ENCODE measurements around the gene DNAJB4. TPM values are rescaled to one million over a fixed set of nuclear protein-coding genes. Genes with fewer than 3 reads are reported as not detected.
"Not testable (repeated sequence)": the region's sequence is repeated elsewhere in the genome, so short reads cannot be mapped to it uniquely, and the experiment has no call there.

Gene DNAJB4
- total RNA-seq, 2 donors from 2014 or later, result 20.2 to 24.1 TPM

DNA sequence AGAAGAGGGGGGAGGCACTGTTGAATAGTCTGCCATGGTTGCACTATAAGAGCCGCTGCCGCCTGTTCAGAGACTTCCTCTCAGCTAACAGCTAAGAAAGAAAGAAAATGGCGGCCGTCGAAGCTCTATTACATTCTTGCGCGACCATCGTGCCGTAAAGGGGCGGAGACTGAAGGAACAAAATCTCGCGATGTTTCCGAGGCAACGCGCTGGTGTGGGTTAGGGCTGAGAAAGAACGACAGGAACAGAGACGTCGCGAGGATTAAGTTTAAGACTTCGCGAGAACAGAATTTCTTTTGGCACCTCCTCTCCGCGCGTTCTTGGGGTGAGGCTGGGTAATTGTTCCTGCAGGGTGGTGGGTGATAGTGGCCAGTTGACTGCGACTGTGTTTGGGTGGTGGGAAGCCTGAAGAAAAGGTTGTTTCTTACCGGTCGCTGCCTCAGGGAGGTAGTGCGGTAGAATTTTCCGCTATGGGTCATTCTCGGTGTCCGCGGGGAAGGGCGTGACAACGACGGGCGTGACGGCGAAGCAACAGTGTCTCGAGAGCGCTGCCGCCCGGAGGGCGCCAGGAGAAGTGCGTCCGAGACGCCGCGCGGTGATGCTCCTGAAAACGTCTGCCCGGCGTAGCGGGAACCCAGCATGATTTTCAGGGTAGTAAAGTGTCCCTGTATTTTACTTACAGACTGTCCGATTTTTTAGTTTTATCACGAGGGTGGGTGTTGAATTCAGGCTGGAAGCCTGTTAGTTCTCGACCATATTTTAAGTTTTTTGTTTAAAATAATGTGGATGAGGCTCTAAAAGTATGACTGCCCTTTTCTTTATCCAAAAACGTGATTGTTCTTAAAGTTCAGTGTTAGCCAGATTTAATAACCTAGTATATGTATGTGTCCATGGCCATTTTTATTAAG lies 25.5 kb upstream of the DNAJB4 start, which contains the start of gene FUBP1:
Gene FUBP1, minus strand, starts transcription at position 104 of the 908 bp plus-strand sequence. Its CDS starts 68 bp downstream, at position 36.
- H3K36me3 ChIP-seq (replicated peaks in 1 of 2; ENCODE audit: insufficient read depth in 1 of 2, low read depth in 2 of 2), result no peaks in the 10 kb centered on the region
- H3K4me3 ChIP-seq, result peak within 1 kb of the TSS; percentile 54 to 83
- H3K27ac ChIP-seq, result peak within 1 kb of the TSS; percentile 95 to 99 (median 97)
- intact Hi-C loops (cut with DNase I), result no loop called here
- DNase-seq, result peak; percentile 96 to 98 (median 97)
- no peaks in the 10 kb centered on the region for H3K27me3 ChIP-seq
- WGBS, 2 donors, result 0 to 1% methylated on average over 43 to 57 of the region's 57 CpGs
- no peaks in the 10 kb centered on the region for H3K9me3 ChIP-seq
- peak; percentile 88 for ATAC-seq
- H3K4me1 ChIP-seq, result peaks cover 55% of the 10 kb centered on the region
- TF ChIP-seq CTCF (IDR thresholded peaks at IDR 0.05) (peak; percentile 48 to 91 (median 73)), POLR2A (IDR thresholded peaks at IDR 0.05) (peak; percentile 63 to 94 (median 94))

- ATAC-seq; H3K27me3 ChIP-seq; H3K4me3 ChIP-seq; intact Hi-C loops (cut with DNase I); H3K9me3 ChIP-seq; H3K36me3 ChIP-seq (replicated peaks in 1 of 2; ENCODE audit: insufficient read depth in 1 of 2, low read depth in 2 of 2): not testable (repeated sequence)
- 28 to 45% methylated on average over 8 of the region's 8 CpGs for WGBS, 2 donors
- peaks cover 52% of the 10 kb centered on the region for H3K4me1 ChIP-seq
- peak overlapping the region; percentile 59 to 99 (median 83) for H3K27ac ChIP-seq
- peak in 2 of 3 donors; percentile 39 to 46 for TF ChIP-seq POLR2A (IDR thresholded peaks at IDR 0.05)
- DNase-seq, result peak in 1 of 4 donors; percentile 38
Measured at GRCh38 chr1:77983352-77983996, 21.3 kb upstream of the DNAJB4 start.

DNA sequence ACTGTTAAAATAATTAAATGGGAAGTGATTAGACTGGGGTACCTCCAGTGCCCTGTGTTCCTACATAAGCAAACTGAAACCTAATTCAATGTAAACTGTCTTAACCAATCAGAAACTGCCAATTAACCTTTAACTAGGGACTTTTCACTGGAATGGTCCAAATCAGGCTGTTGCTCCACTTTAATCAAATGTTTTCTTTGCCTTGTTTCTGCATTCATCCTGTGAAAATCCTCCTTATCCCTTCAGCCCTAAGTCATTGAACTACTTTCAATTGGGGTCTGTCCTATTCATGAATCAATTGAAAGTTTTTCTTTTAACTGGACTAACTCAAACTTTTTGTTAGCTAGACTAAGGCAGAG lies 20.8 kb upstream of the DNAJB4 start:
- H3K4me3 ChIP-seq, result no peak overlapping the region
- H3K27me3 ChIP-seq, result no peaks in the 10 kb centered on the region
- no peaks in the 10 kb centered on the region for H3K9me3 ChIP-seq
- no peak for DNase-seq
- intact Hi-C loops (cut with DNase I), result no loop called here
- peak overlapping the region; percentile 59 to 99 (median 83) for H3K27ac ChIP-seq
- TF ChIP-seq CTCF (IDR thresholded peaks at IDR 0.05) (no peak), POLR2A (IDR thresholded peaks at IDR 0.05) (no peak)
- ATAC-seq, result no peak
- peaks cover 52% of the 10 kb centered on the region for H3K4me1 ChIP-seq
- no peaks in the 10 kb centered on the region for H3K36me3 ChIP-seq (replicated peaks in 1 of 2; ENCODE audit: insufficient read depth in 1 of 2, low read depth in 2 of 2)

DNA sequence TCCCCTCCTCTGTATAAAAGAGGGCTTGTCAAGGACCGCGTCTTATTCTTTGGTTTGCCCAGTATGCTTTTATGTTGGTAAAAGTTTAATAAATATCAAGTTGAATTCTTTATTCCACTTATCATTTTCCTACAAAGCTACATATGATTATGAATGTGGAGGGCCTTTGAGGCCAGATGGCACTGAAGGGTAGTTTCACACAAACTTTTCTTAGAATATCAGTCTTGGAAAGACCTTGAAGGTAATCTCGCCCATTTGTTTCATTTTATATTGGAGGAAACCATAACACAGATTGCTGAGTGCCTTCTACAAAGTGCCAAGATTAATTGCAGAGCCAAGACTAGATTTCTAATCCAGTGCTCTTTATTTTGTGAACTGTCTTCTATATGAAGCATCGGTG lies 20.1 kb upstream of the DNAJB4 start:
- Histone ChIP-seq H3K4me1 (peaks cover 52% of the 10 kb centered on the region), H3K27me3 (no peaks in the 10 kb centered on the region), H3K27ac (peak overlapping the region; percentile 48 to 99 (median 83)), H3K36me3 (replicated peaks in 1 of 2; ENCODE audit: insufficient read depth in 1 of 2, low read depth in 2 of 2) (no peaks in the 10 kb centered on the region), H3K4me3 (no peak overlapping the region), H3K9me3 (no peaks in the 10 kb centered on the region)
- 39 to 49% methylated on average over 4 of the region's 4 CpGs for WGBS, 2 donors
- peak; percentile 80 for ATAC-seq
- peak; percentile 44 to 72 (median 62) for DNase-seq
- intact Hi-C loops (cut with DNase I), result no loop called here
- TF ChIP-seq POLR2A (IDR thresholded peaks at IDR 0.05), result no peak

DNA sequence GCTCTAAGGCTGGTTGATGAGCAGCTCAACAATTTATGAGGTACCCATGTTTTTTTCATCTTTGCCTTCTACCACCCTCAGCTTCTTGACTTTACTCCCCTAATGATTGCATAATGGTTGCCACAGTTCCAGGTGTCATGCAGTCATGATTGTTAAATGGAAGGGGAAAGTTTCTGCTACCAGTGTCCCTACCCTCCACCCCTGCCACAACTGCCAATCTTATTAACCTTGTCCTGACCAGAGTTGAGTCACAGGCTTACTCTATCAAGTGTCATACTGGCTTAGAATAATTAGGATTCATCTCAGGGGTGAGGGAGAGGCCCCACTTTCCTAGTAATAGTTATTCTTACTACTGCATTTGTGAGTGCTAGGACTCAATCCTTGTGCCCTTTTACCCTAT lies 17.9 kb upstream of the DNAJB4 start:
- no peak for TF ChIP-seq POLR2A (IDR thresholded peaks at IDR 0.05)
- TF ChIP-seq CTCF (IDR thresholded peaks at IDR 0.05), result no peak
- intact Hi-C loops (cut with DNase I), result no loop called here
- DNase-seq (no peak), ATAC-seq (no peak)
- H3K4me1 ChIP-seq, result peaks cover 50% of the 10 kb centered on the region
- no peaks in the 10 kb centered on the region for H3K36me3 ChIP-seq (replicated peaks in 1 of 2; ENCODE audit: insufficient read depth in 1 of 2, low read depth in 2 of 2)
- H3K27ac ChIP-seq, result peak overlapping the region in 3 of 4 donors; percentile 2 to 95 (median 71)
- no peaks in the 10 kb centered on the region for H3K27me3 ChIP-seq
- H3K4me3 ChIP-seq, result no peak overlapping the region
- H3K9me3 ChIP-seq, result no peaks in the 10 kb centered on the region
